ENCODE data around the gene CD59.

CD59 gene

DNA sequence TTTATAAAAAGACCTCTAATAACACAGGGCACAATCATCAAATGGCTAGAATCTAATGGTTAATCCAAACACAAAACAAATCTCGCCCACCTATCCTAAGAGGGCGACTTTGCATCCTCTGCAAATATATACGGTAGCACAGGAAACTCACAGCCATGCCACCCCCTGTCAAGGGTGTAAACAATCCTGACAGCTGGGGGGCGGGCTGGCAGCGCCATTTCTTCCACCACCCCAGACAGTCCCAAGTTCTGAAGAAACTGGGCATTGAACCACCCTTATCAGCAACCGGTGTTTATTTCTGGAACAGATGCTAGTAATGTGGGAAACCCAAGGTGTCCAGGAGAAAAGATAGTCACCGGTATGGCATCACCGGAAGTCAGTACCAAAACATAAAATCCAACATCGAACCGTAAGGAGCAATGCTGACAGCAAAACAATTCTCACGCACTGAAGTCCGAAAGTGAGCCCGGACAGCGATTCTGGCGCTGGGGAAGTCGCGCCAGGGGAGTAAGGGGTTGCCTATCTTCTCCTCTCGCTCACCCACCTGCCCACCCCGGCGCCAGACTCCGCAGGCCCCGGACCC, 37.3 kb upstream of the CD59 start:
- peak overlapping the region; percentile 100 for H3K4me3 ChIP-seq (ENCODE audit: insufficient read depth, low read depth, low read length, poor library complexity, severe bottlenecking)
- H3K27me3 ChIP-seq (replicated peaks; ENCODE audit: control insufficient read depth, insufficient read depth, low read length, poor library complexity, severe bottlenecking): no peaks in the 10 kb centered on the region
- H3K9me3 ChIP-seq (ENCODE audit: control insufficient read depth, low read length): no peaks in the 10 kb centered on the region
- H3K4me1 ChIP-seq (ENCODE audit: control insufficient read depth, insufficient read depth, low read length, poor library complexity, severe bottlenecking): peaks cover 22% of the 10 kb centered on the region
- peak overlapping the region; percentile 87 for H3K27ac ChIP-seq (ENCODE audit: insufficient read depth, low read length, poor library complexity, severe bottlenecking)
- H3K36me3 ChIP-seq (ENCODE audit: control insufficient read depth, insufficient read depth, low read length): peaks cover 14% of the 10 kb centered on the region
- DNase-seq: peak in 2 of 3 donors; percentile 6 to 10

DNA sequence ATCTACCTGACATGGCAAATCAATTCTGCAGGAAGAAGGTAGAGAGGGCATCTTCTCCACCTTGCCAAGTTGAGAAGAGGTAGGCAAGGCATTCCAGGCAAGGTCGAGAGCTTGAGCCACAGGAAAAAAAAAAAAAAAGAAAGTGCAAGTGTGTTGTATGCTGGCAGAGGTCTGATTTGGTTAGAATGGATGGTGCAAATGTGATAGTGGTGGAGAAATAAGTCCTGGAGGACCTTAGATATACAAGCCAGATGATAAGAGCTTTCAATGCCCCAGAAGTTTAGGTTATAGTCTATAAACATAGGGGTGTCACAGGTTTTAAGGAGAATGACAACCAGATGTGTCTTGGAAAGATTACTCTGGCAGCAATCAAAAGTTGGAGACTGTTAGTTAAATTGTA, 36.6 kb upstream of the CD59 start:
- H3K27ac ChIP-seq (ENCODE audit: insufficient read depth, low read length, poor library complexity, severe bottlenecking): no peak overlapping the region
- H3K4me1 ChIP-seq (ENCODE audit: control insufficient read depth, insufficient read depth, low read length, poor library complexity, severe bottlenecking): peaks cover 22% of the 10 kb centered on the region
- H3K27me3 ChIP-seq (replicated peaks; ENCODE audit: control insufficient read depth, insufficient read depth, low read length, poor library complexity, severe bottlenecking): no peaks in the 10 kb centered on the region
- peaks cover 20% of the 10 kb centered on the region for H3K36me3 ChIP-seq (ENCODE audit: control insufficient read depth, insufficient read depth, low read length)
- no peaks in the 10 kb centered on the region for H3K9me3 ChIP-seq (ENCODE audit: control insufficient read depth, low read length)
- no peak for DNase-seq
- H3K4me3 ChIP-seq (ENCODE audit: insufficient read depth, low read depth, low read length, poor library complexity, severe bottlenecking): peak overlapping the region; percentile 100

DNA sequence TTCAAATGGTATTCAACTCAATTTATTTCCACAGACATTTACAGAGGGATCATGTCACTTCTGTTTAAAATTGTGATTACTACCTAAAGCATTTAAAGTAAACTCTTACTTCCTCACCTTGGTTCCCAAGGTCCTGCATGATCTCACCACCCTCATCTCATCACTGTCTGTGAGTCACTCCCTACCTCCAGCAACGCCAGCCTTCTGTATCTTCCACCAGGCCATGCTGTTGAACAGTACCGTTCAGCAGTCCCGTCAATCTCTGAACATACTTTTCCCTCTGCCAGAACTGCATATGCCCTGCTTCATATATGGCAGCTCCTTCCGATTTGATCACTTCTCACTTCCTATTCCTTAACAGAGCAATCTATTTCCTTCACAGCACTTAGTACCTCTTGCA, 36.1 kb upstream of the CD59 start:
- H3K4me3 ChIP-seq (ENCODE audit: insufficient read depth, low read depth, low read length, poor library complexity, severe bottlenecking): no peak overlapping the region
- H3K4me1 ChIP-seq (ENCODE audit: control insufficient read depth, insufficient read depth, low read length, poor library complexity, severe bottlenecking): peaks cover 22% of the 10 kb centered on the region
- H3K27ac ChIP-seq (ENCODE audit: insufficient read depth, low read length, poor library complexity, severe bottlenecking): no peak overlapping the region
- no peaks in the 10 kb centered on the region for H3K9me3 ChIP-seq (ENCODE audit: control insufficient read depth, low read length)
- no peak for DNase-seq
- H3K36me3 ChIP-seq (ENCODE audit: control insufficient read depth, insufficient read depth, low read length): peaks cover 24% of the 10 kb centered on the region
- no peaks in the 10 kb centered on the region for H3K27me3 ChIP-seq (replicated peaks; ENCODE audit: control insufficient read depth, insufficient read depth, low read length, poor library complexity, severe bottlenecking)

DNA sequence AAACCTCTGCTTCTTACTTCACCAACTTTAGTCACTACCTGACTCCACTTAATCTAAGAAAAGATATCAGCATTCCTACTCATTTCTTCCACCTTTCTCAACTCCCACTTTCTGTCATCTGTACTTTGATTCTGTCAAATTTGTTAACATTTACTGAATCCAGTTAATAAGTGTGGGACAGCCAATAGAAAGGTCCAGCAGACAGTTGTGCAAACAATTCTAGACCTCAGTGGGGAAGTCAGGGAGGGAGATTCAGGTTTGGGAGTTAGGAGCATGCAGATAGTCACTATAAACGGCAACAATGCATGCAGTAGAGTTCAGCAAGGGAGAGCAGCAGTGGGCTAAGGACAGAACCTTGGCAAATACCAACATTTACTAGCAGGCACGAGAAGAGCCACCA, 34.0 kb upstream of the CD59 start:
- Histone ChIP-seq H3K27me3 (replicated peaks; ENCODE audit: control insufficient read depth, insufficient read depth, low read length, poor library complexity, severe bottlenecking) (no peaks in the 10 kb centered on the region), H3K4me1 (ENCODE audit: control insufficient read depth, insufficient read depth, low read length, poor library complexity, severe bottlenecking) (peaks cover 22% of the 10 kb centered on the region), H3K36me3 (ENCODE audit: control insufficient read depth, insufficient read depth, low read length) (peaks cover 42% of the 10 kb centered on the region), H3K9me3 (ENCODE audit: control insufficient read depth, low read length) (no peaks in the 10 kb centered on the region), H3K27ac (ENCODE audit: insufficient read depth, low read length, poor library complexity, severe bottlenecking) (no peak overlapping the region), H3K4me3 (ENCODE audit: insufficient read depth, low read depth, low read length, poor library complexity, severe bottlenecking) (no peak overlapping the region)
- DNase-seq: no peak

DNA sequence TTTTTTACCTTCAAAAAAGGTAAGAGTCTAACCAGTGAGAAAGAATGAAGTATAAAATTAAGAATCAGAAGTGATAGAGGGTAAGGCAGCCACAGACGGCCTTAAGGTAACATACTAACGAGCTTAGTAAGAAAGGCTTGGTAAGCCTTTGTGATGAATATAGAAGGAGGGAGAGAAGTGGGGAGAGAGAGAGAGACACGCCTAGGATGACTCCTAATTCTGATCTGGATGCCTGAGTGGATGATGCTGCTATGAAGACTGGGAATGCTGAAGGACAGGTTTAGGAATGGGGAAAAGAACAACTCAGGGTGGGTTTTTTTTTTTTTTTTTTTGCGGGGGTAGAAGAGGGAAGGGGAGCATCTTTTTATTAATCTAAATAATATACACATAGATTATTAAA, 33.3 kb upstream of the CD59 start:
- no peaks in the 10 kb centered on the region for H3K9me3 ChIP-seq (ENCODE audit: control insufficient read depth, low read length)
- no peak overlapping the region for H3K4me3 ChIP-seq (ENCODE audit: insufficient read depth, low read depth, low read length, poor library complexity, severe bottlenecking)
- H3K27ac ChIP-seq (ENCODE audit: insufficient read depth, low read length, poor library complexity, severe bottlenecking): no peak overlapping the region
- peaks cover 15% of the 10 kb centered on the region for H3K4me1 ChIP-seq (ENCODE audit: control insufficient read depth, insufficient read depth, low read length, poor library complexity, severe bottlenecking)
- peaks cover 49% of the 10 kb centered on the region for H3K36me3 ChIP-seq (ENCODE audit: control insufficient read depth, insufficient read depth, low read length)
- no peaks in the 10 kb centered on the region for H3K27me3 ChIP-seq (replicated peaks; ENCODE audit: control insufficient read depth, insufficient read depth, low read length, poor library complexity, severe bottlenecking)
- DNase-seq: no peak

DNA sequence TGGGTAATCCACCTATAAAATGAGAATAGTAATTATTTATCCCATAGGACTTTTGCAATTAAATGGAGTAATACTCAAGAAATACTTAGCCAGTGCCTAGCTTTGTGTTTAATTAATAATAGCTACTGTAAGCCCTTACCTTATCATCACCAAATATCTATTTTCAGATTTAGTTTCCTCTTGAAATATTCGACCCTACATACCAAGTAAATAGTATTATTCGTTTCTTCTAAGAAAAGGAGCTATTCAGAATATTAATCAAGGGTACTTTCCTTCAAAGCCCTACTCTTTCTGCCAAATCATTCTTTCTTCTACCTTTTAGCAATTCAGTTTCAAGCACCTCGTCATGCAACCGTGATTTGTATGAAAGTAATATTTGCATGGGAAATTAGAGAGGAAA, 31.4 kb upstream of the CD59 start:
- no peak for DNase-seq
- no peak overlapping the region for H3K4me3 ChIP-seq (ENCODE audit: insufficient read depth, low read depth, low read length, poor library complexity, severe bottlenecking)
- H3K27ac ChIP-seq (ENCODE audit: insufficient read depth, low read length, poor library complexity, severe bottlenecking): no peak overlapping the region
- peaks cover 3% of the 10 kb centered on the region for H3K4me1 ChIP-seq (ENCODE audit: control insufficient read depth, insufficient read depth, low read length, poor library complexity, severe bottlenecking)
- H3K9me3 ChIP-seq (ENCODE audit: control insufficient read depth, low read length): no peaks in the 10 kb centered on the region
- peaks cover 62% of the 10 kb centered on the region for H3K36me3 ChIP-seq (ENCODE audit: control insufficient read depth, insufficient read depth, low read length)
- no peaks in the 10 kb centered on the region for H3K27me3 ChIP-seq (replicated peaks; ENCODE audit: control insufficient read depth, insufficient read depth, low read length, poor library complexity, severe bottlenecking)

DNA sequence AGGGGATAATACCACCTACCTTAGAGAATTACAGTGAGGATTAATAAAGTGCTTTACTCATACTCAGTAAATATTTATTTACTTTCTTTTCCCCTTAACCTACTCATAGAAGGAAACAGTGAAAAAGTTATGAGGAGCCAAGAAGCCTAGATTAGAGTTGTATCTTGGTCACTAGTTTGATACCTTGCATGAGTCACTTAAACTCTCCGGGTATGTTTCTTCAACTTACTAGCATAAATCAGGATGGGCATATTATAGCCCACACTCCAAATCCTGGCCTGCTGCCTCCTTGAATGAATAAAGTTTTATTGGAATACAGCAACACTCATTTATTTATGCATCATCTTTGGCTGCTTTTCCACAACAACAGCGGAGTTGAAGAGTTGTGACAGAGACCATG, 29.9 kb upstream of the CD59 start:
- H3K4me3 ChIP-seq (ENCODE audit: insufficient read depth, low read depth, low read length, poor library complexity, severe bottlenecking): no peak overlapping the region
- no peaks in the 10 kb centered on the region for H3K27me3 ChIP-seq (replicated peaks; ENCODE audit: control insufficient read depth, insufficient read depth, low read length, poor library complexity, severe bottlenecking)
- no peak for DNase-seq
- H3K4me1 ChIP-seq (ENCODE audit: control insufficient read depth, insufficient read depth, low read length, poor library complexity, severe bottlenecking): no peaks in the 10 kb centered on the region
- H3K9me3 ChIP-seq (ENCODE audit: control insufficient read depth, low read length): no peaks in the 10 kb centered on the region
- H3K27ac ChIP-seq (ENCODE audit: insufficient read depth, low read length, poor library complexity, severe bottlenecking): no peak overlapping the region
- peaks cover 75% of the 10 kb centered on the region for H3K36me3 ChIP-seq (ENCODE audit: control insufficient read depth, insufficient read depth, low read length)

DNA sequence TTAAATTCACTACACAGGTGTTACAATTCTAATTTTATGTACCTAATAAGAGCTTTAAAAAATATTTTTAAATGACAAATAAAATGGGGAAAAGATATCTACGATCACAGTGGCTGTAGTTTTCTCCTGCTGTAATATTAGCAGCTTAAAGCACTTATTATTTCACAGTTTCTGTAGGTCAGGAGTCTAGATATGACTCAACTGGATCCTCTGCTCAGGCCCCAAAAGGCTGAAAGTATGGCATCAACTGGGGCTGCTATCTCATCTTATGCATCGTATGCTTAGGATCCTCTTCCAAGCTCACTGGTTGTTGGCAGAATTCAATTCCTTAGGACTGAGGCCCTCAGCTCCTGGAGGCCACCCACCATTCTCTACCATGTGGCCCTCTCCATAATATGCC, 25.2 kb upstream of the CD59 start:
- Histone ChIP-seq H3K9me3 (ENCODE audit: control insufficient read depth, low read length) (no peaks in the 10 kb centered on the region), H3K27me3 (replicated peaks; ENCODE audit: control insufficient read depth, insufficient read depth, low read length, poor library complexity, severe bottlenecking) (no peaks in the 10 kb centered on the region), H3K27ac (ENCODE audit: insufficient read depth, low read length, poor library complexity, severe bottlenecking) (no peak overlapping the region), H3K4me1 (ENCODE audit: control insufficient read depth, insufficient read depth, low read length, poor library complexity, severe bottlenecking) (no peaks in the 10 kb centered on the region), H3K4me3 (ENCODE audit: insufficient read depth, low read depth, low read length, poor library complexity, severe bottlenecking) (no peak overlapping the region), H3K36me3 (ENCODE audit: control insufficient read depth, insufficient read depth, low read length) (peaks cover 87% of the 10 kb centered on the region)
- no peak for DNase-seq

DNA sequence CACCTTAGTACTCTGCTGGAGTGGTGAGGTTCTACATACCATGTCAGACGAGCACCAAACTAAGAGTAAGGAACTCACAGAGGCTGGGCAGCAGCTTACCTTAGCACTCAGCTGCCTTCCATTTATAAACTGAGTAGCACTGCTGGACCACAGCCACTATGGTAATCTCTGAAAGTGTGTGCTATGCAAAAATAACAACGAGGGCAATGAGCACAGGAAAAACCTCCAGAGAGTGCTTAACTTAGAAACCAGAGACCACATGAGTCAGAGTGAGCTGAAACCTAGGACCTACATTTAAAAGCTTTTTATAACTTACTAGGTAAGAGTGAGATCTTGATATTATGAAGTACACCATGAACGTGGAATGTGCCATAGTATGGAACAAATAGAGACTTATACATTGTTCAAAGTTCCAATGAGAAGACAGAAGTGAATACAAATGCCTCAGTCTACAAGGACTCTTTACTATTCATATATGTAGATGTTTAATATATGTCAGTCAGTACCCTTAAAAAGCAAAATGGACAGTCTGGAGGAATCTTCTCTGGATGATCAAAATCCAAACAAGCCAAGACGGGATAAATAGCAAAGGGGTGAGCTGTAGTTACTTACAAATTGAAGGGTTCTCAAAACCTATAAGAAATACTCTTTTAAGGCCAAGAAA, 17.2 kb upstream of the CD59 start:
- no peaks in the 10 kb centered on the region for H3K4me1 ChIP-seq (ENCODE audit: control insufficient read depth, insufficient read depth, low read length, poor library complexity, severe bottlenecking)
- peaks cover 67% of the 10 kb centered on the region for H3K36me3 ChIP-seq (ENCODE audit: control insufficient read depth, insufficient read depth, low read length)
- no peak overlapping the region for H3K27ac ChIP-seq (ENCODE audit: insufficient read depth, low read length, poor library complexity, severe bottlenecking)
- no peaks in the 10 kb centered on the region for H3K9me3 ChIP-seq (ENCODE audit: control insufficient read depth, low read length)
- no peaks in the 10 kb centered on the region for H3K27me3 ChIP-seq (replicated peaks; ENCODE audit: control insufficient read depth, insufficient read depth, low read length, poor library complexity, severe bottlenecking)
- H3K4me3 ChIP-seq (ENCODE audit: insufficient read depth, low read depth, low read length, poor library complexity, severe bottlenecking): no peak overlapping the region
- DNase-seq: no peak

DNA sequence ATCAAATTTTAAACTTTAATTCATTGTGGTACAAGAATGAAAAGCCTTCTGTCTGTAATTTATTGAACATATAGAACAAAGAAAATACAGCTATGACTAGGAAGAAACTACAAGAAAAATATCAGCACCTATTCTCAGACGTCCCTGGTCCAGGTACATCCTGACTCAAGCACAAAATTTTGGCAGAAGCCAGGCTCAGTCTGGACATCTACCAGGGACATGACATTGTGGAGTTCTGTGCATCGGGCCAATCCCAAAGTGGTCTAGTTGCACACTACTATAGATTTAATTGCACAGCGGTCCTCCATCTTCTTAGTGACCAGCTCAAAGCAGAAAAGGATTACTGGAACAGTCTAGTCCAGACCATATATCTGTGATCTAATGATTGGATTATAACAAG, 15.7 kb upstream of the CD59 start:
- Histone ChIP-seq H3K4me3 (ENCODE audit: insufficient read depth, low read depth, low read length, poor library complexity, severe bottlenecking) (no peak overlapping the region), H3K4me1 (ENCODE audit: control insufficient read depth, insufficient read depth, low read length, poor library complexity, severe bottlenecking) (no peaks in the 10 kb centered on the region), H3K36me3 (ENCODE audit: control insufficient read depth, insufficient read depth, low read length) (peaks cover 61% of the 10 kb centered on the region), H3K27ac (ENCODE audit: insufficient read depth, low read length, poor library complexity, severe bottlenecking) (no peak overlapping the region), H3K9me3 (ENCODE audit: control insufficient read depth, low read length) (no peaks in the 10 kb centered on the region), H3K27me3 (replicated peaks; ENCODE audit: control insufficient read depth, insufficient read depth, low read length, poor library complexity, severe bottlenecking) (no peaks in the 10 kb centered on the region)
- DNase-seq: no peak
